HG03025 (cell line): Measurements from ENCODE around the gene EPX.

Source experiments
- ATAC-seq: cut with Tn5 transposase; IDR thresholded peaks from one replicate; pipeline ENCODE4 v1.9.1; 2021; ENCODE audit warnings: mild to moderate bottlenecking, moderate library complexity; ENCODE audit not compliant: unreplicated experiment, low FRiP score

The EPX gene

DNA sequence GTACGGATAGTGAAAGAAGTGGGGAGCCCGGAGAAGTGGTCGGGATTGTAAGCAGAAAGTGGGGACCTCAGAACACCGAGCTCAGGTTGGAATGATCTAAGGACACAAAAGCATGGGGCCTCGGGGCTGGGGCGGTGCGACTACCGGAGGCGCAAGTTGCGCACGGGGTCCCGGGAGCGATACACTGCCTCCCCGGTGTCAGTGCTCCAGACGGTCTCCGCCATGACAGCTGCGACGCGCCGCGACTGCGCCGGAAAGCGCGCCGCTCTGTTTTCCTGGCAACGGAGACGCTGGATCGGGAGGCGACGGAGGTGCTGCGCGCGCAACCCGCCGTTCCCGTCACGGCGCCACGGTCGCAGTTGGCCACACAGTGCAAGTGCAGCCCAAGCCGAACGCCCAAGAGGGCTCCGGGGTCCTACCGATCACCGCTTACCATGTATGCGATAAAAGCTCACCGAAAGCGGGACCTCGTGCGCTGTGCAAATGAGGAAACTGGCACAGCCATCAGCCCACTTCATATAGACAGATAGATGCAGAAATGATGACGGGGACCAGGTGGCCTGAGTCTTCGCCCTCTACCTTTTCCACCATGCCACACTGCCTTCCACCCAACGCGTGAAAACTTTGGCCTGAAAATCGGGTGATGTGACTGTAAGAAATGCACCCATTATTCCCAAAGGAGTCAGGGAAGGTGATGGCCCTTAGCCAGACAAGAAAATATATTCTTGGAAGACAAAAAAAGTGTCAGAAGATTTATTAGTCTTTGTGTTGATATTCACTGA, 26.7 kb downstream of the EPX start, which contains the start of gene MKS1:
MKS1 (minus strand) TSS at position 249 of the 782 bp plus-strand sequence; CDS start at position 224, 25 bp downstream.
- peak; percentile 88 for ATAC-seq

DNA sequence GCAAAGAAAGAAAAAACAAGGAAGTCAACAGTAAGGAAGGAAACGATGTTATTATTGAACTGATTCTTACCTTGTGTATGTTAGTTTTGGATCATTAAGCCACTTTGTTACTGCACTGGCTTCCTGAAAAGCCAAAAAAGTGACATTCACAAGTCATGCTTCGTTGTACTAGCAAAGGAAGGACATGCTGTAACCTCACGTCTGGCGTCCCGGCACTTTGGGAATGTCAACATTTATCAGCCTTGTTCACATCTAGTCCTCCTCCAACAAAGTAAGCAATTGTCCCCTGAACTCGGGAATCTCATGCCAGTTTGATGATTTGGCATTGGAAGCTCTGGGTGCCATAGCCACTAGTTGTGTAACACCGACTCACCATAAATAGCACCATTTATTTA, 27.3 kb downstream of the EPX start:
- no peak for ATAC-seq

DNA sequence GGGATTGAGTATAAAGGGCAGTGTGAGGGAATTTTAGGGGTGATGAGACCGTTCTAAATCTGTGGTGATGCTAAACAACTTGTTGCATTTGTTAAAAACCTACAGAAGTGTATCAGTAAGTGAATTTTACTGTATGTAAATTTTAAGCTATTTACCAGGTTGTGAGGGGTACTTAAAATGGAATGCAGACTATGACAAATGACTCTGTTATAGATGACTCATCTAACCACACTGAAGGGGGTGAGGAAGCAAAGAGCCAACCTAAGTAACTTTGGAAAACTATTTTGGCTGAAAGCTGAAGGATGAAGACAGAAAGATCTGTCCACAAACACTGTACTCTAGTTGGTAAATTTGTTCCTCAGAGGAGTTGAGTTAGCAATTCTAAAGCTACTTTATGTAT, 31.8 kb downstream of the EPX start:
- no peak for ATAC-seq

DNA sequence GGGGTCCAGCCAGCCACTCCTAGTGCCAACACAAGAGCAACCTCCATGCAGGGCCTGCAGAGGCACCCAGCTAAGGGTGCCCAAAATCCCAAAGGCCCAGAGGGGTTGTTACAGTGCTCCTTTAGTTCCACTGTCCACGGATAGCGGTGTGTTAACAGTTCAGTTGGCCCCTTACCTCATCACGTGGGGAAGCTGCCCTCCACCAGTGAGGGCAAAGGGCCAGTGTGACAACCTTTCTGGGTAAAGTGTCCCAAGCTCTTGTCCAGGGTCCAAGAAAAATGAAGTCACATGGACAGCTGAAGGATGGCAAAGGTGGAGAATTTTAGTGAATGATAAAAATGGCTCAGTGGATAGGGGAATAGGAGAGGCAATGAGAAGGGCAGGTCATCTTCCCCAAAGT, 35.2 kb downstream of the EPX start:
- no peak for ATAC-seq

DNA sequence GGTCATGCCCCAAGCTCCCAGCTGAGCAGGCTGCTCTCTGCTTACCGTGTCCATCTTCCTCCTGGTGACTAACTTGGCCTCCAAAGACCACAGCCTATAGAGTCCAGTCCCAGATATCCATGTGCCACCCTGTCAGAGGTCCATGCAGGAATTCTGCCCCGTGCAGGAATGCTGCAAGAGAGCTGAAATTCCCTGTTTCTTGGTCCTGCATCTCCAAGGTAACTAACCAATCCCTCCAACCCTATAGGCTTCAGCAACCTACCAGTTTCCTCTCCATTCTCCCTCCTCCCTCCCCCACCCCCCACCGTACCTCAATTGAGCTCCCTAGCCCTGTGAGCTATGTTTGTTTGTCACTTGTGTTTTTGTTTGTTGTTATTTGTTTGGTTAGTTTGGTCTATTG, 36.2 kb downstream of the EPX start:
- ATAC-seq = no peak

DNA sequence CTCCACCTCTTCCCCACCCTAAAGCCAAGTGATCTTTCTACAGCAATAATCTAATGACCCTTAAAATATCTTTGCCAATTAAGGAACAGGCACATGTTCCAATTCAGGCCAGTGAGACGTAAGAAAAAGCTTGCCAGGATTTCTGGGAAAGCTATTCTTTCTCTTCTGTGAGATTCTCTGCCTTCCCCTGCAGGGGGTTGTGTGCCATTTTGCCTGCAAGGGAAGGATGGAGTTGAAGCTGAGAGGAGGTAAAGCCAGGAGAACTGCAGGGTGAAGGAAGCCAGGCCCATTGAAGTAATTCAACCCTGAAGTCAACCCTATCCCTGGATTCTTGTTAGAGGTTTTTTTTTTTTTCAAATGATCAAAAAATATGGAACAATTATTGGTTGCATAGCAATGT, 36.9 kb downstream of the EPX start:
- ATAC-seq = no peak

DNA sequence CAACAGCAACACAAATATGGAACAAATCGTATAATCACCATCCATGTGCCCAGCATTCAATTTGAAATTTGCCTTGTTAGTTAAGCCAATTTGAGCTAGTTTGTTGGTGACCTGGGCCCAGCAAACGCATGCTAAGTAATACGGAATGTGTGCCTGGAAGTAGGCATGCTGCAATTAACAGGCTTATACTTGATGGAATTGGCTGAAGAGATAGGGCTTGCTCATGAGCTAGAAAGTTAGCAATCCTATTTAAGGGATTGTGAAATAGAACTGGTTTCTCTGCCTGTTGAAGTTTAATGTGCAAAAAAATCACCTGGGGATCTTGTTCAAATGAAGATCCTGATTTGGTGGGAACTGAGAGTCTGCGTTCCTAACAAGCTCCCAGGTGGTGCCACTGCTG, 37.4 kb downstream of the EPX start:
- ATAC-seq = no peak

DNA sequence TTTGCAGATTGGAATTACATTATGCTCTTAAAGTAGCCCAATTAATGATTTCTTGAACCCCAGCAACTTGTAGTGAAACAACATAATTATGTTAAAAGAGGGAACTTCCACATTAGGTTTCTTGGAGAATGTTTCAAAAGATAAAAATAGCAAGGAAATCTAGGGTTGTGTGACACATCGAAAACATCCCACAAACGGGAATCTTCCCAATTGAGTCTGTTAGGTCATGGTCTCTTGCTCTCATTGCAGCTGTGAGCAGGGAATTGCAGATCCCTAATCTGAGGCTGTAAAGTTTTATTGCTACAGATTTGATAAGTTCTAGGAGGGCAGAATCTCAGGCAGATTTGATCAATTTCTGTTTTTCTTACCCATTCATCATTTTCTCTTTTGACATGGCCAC, 39.1 kb downstream of the EPX start:
- ATAC-seq = no peak

DNA sequence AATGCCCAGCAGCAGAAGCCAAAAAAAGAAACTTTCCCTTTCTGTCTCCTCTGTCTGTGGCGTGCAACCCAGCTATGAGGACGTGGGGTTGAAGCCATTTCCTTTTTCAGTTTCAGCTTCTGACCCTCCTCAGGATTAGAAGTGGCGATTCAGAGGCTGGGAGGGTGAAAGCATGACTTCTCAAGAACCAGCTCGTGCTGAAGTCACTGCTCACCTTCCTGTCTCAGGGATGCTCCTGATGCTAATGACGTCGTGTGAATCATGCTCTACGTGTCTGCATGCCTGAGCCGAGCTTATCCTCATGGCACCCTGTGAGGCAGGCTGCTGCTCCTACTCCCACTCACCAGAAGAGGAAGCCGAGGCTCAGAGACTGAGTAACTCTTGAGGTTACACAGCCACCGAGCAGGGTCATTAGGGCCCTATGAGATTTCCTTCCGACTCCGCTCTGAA, 40.2 kb downstream of the EPX start:
- ATAC-seq = no peak

DNA sequence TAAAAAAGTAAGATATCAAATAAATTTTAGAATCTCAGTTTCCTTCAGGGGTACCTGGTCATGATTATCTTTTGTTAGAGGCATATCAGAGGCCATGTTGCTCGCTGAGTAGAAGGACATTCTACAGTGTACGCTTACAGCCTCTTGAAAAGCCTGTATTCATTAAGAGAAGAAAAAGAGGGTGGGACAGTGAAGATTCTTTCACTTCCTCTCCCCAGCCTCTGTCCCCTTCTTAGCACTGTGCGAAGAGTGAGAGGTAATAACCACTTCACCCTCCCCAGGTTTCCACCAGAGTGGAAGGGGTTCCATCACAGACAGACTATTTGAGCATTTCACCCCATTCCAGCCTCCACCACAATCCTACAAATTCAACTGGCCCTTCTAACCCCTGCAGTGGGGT, 41.0 kb downstream of the EPX start:
- ATAC-seq = peak; percentile 58

DNA sequence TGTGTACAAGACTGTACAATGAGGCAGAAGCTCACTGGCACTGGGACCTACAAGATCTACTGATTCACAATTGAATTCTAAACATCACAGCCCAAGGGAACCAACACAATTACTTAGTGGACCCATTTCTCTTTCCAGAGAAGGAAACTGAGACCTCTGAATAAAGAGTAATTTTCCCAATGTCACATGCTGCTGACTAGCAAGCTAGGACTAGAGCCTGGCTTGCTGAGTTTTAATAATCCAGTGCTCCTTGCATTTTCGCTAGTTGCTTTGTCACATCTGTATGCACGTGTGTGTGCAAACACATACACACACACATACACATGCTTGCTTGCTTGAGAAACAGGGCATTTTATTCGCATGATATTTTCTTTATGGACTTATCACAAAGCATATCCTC, 42.0 kb downstream of the EPX start:
- no peak for ATAC-seq

DNA sequence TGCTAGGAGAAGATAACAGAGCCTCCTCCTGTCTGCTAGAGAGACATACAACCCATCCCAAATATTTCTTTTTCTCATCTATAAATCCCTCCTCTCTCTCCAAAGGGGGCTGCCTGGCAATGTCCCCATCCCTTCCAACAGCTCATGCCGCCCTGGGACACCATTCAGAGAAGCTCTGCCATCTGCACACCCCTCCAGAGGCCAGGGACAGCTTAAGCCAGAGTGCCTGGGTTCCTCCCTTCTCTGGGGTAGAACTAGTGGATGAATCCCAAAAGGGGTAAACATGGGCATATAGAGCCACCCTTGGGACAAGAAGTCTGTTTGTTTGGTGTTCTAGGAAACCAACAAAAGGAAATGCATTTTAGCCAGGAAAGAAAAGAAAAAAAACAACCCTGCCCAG, 43.3 kb downstream of the EPX start:
- ATAC-seq = no peak

DNA sequence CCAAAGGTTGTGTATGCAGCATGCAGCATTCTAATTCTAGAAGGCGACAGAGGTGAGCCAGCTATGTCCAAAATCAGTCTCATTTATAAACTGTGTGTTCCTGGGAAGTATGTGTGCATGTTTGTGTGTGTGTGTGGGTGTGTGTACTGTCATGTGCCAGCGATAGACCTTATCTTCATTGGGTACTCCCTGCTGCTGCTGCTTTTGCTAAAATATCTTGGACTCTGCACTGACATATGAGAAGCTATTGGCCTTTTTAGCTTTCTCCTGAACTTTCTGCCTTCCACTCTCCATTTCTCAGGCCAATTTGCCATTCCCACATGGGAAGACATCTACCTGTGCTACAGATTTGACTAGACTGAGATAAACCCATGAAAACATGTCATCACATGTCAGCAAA, 43.9 kb downstream of the EPX start:
- no peak for ATAC-seq

DNA sequence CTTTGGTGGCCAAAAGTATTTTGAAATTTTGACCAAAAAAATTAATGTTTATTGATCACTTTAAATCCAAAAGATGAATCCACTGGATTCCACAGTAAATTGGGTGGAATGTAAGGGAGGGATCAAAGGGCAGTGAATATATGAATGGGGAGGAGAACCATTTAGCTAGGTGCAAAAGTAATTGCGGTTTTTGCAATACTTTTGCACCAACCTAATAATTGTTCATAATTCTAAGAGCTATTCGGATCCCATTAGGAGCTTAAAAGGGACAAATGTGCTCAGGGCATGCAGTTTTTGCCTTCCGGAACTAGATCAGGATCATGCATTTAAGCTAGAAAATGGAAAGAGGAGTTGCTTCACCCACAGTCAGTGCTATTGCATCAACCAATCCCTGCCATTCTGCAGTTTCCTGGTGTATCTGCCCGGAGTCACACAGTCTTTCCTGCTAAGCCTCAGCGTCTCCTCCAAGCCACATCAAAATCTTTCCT, 45.7 kb downstream of the EPX start, which contains the start of gene LPO:
LPO (plus strand) TSS at position 438 of the 488 bp plus-strand sequence. CDS start 4,396 bp downstream, outside the sequence.
- no peak for ATAC-seq

DNA sequence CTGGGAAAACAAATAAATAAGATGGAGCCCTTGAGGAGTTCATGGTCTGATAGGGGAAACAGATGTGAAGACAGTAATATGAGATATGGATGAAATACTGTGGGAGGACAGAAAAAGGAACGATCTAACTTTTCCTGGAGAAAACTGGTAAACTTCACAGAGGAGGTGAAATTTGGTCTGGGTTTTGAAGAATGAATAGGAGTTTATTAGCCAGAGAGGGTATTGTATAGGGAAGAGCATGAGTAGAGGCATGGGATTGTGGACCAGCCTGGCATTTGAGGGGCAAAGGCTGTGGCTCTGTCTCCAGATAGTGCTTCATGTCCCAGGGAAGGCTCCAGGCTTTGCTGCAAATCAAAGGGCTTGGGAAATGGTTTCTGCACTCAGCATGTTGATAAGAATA, 47.5 kb downstream of the EPX start:
- no peak for ATAC-seq

DNA sequence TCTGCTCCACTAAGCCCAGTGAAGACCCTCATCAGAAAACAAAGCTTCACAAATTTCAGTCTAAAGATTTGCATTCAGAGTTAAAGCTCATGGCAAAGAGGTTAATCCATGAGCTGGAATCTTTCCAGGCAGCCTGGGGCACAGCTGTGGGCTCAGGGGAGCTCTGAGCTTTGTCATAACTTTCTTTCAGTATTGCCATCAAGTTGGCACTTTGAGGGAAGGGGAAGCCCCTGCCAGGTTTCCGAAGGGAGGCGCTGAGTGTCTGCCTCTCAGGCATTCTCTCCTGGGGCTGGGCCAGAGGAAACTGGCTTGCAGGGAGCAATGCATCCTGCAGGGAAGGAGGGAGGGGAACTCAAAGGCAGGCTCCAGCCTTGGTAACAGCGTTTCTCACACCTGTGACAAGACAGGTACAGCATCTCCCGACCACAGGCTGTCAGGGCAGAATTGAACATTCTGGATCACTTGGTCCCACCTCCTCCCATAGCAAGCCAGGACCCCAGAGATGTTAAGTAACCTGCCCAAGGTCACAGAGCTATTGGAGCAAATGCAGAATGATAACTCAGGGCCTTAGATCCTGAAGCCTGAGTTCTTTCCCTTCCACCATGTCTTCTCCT, 49.8 kb downstream of the EPX start:
- no peak for ATAC-seq

DNA sequence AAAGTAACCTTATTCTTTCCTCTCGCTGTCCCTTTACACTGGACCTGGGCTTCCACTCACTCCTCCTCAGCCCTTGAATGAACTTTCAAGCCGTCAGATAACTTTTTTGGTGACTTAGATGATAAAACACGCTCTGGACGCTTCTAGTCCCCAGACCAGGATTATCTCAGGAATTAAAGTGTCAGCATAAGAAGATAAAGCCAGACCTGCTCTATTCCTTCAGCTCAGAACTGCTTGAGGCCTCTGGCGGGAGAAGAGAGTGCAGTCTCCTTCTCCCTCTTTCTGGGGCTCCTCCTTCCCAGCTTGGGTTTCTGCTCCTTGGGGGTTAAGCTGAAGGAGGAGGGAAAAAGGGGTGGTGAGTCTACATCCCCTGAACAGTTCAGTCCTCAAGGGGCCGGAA, 52.4 kb downstream of the EPX start:
- no peak for ATAC-seq

DNA sequence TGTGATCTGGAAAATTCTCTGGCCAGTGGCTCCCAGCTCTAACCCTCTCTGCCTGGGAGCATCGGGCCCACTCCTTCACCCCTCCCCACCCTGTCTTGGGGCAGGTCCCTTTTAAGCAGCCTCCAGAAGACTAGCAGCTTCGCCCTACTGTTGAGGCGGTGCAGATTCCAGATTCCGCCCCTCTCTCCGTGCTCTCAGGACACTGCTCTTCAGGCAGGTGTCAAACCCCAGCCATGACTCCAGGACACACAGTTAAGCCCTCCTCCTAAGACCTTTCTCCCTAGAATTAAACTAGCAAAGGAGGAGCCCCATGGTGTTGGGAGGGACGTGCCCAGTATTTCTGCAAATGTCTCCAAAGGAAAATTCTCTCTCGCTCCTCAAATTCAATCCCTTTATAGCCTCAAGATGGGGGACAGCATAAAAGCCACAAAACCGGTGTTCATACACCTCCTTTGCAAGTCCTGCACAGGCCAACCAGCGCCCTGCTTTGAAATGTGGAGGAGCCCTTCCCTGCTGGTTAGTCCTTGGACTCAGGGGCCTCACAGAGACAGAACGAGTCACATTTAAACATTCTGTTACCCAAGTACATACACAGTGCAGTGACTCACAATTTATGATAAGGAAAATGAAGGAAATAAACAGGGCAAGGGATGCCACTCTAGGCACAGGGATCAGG, 53.0 kb downstream of the EPX start:
- ATAC-seq = no peak

DNA sequence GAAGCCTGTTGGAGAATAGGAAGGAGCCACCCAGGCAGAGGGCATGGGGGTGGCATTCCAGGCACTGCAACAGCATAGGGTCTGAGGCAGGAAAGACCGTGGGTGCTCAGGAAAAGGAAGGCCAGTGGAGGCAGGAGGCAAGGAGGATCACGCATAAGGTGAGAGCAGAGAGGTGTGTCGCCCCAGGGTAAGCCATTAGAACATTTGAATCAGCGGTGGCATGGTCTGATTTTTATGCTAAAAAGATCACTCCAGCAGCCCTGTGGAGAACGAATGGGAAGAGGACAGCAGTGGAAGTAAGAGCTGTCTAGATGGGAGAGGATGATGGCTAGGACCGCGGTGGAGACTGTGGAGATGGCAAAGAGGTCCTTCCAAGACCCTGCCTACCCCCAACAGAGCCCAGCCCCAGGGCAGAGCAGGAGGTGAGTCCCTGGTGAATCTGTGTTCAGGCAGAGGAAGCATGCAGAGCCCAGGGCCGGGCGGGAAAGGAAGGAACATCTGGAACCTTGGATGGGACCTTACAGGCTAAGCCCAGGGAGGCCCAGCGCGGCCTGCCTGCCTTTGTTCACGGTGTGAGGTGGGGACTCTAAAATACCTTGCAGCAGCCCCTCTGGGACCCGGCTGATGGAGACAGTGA, 53.7 kb downstream of the EPX start:
- ATAC-seq = no peak

DNA sequence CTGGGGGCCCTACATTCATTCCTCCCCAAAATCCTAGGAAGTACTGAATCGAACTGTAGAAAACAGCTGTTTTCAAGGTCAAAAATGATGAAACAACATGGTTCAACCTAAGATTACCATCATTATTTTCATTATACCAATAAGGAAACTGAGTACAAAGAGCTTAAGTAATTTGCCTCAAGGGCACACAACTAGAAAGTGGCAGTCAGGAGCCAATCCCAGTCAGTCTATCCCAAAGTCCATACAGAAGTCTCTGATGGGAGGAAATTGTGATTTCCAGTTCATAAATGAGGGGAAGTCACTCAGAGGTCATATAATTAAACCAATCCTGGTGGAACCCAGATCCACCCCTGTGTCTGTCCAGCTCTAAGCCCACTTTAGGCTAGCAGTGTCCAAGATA, 54.3 kb downstream of the EPX start:
- no peak for ATAC-seq
